Stimulated activated naive CD4-positive, alpha-beta T cell (primary cell): Measurements from ENCODE around the gene PARP12.

Experiments used
- DNase-seq, 6 experiments: peaks; one replicate each; lab custom pipeline; 2025; lab: John Stamatoyannopoulos, UW

The PARP12 gene

DNA sequence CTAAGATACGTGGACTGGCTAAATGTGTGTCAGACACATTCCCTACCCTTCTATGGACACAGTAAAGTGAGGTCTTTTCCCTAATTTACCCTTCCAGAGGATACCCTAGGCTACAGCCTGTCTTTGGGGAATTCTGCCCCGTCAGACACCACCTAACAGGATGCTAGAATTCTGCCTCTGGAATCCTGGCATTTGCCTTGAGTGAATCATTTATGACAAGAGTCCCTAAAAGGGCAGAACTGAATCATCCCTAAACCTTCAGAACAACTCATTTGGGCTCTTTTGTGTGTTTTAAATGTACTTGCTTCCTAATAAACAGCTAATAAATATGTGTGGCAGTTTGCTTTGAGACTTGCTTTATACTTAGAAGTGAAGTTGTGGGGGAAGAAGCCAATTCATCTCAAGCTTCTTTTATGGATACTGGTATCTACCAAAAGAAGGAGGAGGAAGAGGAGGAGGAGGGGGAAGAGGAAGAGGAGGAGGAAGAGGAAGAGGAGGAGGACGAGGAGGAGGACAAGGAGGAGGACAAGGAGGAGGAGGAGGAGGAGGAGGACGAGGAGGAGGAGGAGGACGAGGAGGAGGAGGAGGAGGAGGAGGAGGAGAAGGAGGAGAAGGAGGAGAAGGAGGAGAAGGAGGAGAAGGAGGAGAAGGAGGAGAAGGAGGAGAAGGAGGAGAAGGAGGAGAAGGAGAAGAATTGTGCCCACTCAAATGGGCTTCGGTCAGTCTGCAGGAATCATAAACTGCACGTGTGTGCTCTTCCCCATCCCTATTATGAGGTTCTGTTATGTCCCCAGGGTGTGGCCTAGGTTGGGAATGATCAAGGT is 27.1 kb downstream of the PARP12 start:
- no peak for DNase-seq

DNA sequence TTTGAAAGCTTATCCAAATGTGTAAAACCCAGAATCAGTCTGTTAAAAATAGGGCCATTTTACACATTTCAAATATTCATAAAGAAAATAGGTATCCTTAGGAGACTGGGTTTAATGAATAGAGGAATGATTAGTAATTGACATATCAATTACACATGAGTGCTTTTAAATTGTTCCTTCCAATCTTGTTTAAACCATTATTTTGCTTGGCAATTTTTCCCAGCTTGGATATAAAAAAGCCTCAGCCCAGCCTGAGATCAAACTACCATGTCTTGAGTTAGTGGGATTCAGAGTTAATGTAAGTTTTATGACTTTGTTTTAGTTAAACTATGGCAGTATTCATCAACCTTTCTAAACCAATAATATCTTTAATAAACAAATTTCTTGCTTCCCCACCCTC is 28.3 kb downstream of the PARP12 start:
- DNase-seq: no peak

GRCh38 chr7:140033779-140034363 is 28.9 kb downstream of the PARP12 start:
- DNase-seq: no peak

DNA sequence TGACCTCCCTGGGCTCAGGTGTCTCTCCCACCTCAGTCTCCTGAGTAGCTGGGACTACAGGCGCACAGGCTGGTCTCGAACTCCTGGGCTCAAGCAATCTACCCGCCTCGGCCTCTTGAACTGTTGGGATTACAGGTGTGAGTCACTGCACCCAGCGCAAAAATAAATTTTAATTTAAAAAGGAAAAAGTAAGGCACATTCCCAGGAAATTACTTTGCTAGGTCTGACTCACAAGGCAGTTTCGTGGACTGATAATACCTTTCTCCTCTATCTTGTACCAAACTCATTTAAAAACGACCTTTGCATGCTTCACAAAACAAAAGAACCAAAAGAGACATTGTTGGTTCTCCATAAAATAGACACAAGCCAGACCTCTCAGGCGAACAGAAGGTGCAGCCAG is 29.7 kb downstream of the PARP12 start:
- no peak for DNase-seq

DNA sequence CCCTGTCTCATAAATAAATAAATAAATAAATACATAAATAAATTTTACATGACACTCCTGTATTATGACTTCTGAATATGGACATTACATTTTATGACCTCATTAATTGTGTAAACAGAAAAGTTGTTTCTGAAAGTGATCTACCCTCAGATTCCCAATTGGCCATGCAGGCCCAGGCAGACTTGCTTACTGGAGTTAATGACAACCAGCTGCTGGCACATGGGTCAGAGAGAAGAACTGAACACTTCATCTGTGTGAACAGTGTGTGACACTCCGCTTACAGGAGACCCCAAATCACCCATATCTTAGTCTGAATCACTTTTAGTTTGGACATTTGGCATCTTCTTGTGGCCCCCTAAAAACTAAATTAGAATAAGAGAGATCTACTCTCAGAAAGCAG is 31.4 kb downstream of the PARP12 start:
- DNase-seq: no peak

DNA sequence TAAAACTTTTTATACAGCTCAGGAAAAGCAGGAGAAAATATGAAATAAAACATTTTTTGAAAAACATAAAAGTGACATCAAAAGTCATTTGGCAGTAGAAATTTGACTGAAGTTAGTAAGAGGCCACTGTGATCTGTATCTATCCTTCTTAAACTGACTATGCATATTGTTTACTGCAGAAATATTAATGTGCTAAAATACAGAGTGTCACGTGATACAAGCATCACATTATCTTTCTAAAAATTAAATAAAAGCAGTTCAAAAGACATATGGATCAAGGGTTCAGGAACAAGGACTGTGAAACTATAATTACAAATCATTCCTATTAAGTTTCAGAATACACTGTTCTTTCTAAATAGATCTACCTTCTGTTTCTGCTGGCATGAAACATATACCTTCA is 33.7 kb downstream of the PARP12 start:
- no peak for DNase-seq

GRCh38 chr7:140028311-140028710 is 34.4 kb downstream of the PARP12 start:
- no peak for DNase-seq

DNA sequence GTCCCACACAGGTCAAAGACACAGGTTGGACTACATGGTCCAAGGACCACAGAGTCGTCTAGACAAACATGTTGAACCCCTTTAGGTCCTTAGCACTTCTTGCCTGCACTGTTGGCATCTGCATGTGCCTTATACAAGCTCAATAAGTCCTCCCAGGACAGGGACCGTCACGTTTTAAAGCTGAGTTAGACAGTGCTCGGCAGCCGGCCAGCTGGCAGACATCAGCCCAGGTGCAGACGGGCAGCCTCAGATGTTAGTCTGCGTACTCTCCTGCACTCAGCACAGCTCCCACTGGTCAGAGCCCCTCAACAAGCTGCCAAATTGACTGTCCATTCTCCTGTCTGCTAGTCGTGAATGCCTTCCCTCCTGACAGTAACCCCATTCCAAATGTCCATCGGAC is 34.9 kb downstream of the PARP12 start:
- no peak for DNase-seq

GRCh38 chr7:140026935-140027334 is 35.8 kb downstream of the PARP12 start:
- no peak for DNase-seq

GRCh38 chr7:140025814-140026433 is 36.8 kb downstream of the PARP12 start:
- no peak for DNase-seq

GRCh38 chr7:140025241-140025640 is 37.5 kb downstream of the PARP12 start:
- no peak for DNase-seq

DNA sequence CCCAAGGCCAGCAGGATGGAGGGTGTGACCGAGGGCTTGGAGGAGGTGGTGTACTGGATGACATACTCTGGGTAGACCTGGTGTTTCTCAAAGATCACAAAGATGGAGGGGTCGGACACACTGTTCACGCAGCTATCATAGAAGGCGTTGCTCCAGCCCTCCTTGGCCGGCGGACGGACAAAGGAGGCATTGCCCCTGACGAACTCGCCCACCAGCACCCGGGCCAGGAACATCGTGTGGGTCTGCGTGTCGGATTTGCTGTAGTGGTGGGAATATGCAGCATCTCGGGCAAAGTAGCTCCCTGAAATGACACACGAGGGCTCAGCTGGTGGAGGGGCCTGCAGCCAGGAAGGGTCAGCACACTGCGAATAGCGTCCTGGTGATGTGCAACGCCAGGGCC is 38.2 kb downstream of the PARP12 start:
- DNase-seq: no peak

DNA sequence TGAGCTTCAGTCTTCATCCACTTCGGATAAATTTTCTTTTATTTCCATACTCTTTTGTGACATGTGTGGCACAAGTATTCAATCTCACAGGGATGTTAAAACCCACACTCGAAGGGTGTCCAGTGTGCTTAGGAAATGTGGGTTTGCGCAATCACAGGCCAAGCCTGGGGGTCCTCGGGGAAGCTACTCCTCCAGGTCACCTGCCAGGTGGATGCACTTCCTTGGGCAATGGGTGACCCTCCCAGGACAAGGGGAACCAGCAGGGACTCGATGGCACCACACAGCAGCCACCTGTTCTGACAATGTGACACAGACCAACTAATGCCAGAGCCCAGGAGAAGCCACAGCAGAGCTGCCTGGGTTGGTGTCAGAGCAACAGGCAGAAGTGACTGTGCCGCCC is 39.0 kb downstream of the PARP12 start:
- no peak for DNase-seq

- no peak for DNase-seq
Measured at GRCh38 chr7:140022582-140023211, 40.1 kb downstream of the PARP12 start.

DNA sequence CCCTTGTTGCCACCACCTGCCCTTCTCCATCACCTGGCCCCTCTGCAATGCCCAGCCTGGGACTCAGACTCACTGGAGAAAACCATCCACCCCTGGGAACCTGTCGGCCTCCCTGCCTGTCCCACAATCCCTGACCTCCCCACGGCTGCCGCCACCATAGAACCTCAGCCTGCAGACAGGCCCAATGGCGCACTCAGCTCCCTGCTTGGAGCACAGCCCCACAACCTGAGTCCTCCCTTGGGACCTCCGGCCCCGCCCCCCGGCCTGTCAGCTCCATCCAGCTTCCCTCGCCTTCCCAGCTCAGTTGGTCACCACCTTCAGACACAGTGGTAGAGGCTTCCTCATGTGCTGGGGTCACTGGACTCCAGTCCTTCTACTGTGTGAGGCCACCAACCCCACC is 41.1 kb downstream of the PARP12 start:
- no peak for DNase-seq

- DNase-seq: no peak
Measured at GRCh38 chr7:140019606-140020005, 43.1 kb downstream of the PARP12 start.

GRCh38 chr7:140019172-140019571 is 43.6 kb downstream of the PARP12 start:
- DNase-seq: no peak

- no peak for DNase-seq
Measured at GRCh38 chr7:140018125-140019043, 44.4 kb downstream of the PARP12 start.

- DNase-seq: no peak
Measured at GRCh38 chr7:140017543-140017942, 45.2 kb downstream of the PARP12 start.

GRCh38 chr7:140017034-140017433 is 45.7 kb downstream of the PARP12 start:
- DNase-seq: no peak

- no peak for DNase-seq
Measured at GRCh38 chr7:140016540-140016939, 46.2 kb downstream of the PARP12 start.

DNA sequence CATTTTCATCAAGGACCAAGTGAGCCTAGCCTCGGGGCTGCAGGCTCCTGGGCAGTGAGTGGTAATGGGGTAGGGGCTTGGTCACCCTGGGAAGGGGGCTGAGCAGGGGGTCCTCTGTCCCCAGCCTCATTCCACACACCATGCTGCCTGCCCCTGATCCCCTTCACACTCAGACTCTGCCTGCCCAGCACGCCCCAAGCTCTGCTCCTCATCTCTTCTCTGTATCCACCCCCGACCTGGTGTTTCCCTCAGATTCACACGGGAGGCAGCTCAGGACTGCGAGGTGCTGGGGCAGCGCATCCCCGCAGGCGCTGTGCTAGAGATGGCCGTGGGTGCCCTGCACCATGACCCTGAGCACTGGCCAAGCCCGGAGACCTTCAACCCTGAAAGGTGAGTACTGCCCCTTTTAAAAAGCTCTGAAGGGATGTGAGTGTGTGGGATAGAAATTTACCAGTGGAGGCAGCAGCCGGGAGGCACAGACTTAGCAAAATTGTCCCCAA is 47.2 kb downstream of the PARP12 start:
- DNase-seq: no peak
